GM20431 (cell line): Measurements from ENCODE around the gene HCFC2.
"Not testable (repeated sequence)": the region's sequence is repeated elsewhere in the genome, so short reads cannot be mapped to it uniquely, and the experiment has no call there.

Experiments
- in situ Hi-C: fragments of 300-500 bp; cut with MseI, MboI; formaldehyde crosslinking; loops from one replicate; pipeline ENCODE4 v1.15.0; 2020; ENCODE audit warnings: low sequenced_read_pairs; ENCODE audit not compliant: unreplicated experiment

HCFC2 gene

GRCh38 chr12:104064031-104064841 is at the start of gene HCFC2:
Gene HCFC2 (plus strand): TSS chr12:104064531. CDS start chr12:104064561, 30 bp downstream.
- in situ Hi-C loops = no loop called here

- in situ Hi-C loops = not testable (repeated sequence)
These were observed 42.5 kb upstream of the HCFC2 start for GRCh38 chr12:104021862-104022261.

- in situ Hi-C loops = no loop called here
These were observed 41.5 kb upstream of the HCFC2 start for GRCh38 chr12:104022786-104023185.

DNA sequence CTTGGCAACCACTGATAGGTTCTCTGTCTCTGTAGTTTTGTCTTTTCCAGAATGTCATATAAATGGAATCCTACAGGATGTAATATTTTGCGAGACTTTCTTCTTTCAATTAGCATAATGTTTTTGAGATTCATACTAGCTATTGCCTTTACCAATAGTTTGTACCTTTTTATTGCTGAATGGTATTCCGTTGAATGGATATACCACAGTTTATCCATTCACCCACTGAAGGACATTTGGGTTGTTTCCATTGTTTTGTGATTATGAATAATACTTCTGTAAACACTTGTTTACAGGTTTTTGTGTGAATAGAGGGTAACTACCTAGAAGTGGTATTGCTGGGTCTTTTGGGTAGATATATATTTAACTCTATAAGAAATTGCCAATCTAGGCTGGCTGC is 40.6 kb upstream of the HCFC2 start:
- in situ Hi-C loops = no loop called here

DNA sequence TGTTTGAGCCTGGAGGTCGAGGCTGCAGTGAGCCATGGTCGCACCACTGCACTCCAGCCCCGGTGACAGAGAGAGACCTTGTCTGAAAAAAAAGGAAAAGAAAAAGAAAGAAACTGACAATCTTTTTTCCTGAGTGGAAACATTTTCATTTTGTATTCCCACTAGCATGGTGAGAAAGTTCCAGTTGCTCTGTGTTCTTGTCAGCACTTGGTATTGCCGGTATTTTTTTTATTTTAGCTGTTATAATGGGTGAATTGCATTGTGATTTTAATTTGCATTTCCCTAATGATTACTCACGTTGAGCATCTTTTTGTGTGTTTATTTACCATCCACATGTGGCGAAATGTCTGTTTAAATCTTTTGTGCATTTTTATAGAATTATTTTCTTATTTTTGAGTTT is 40.0 kb upstream of the HCFC2 start:
- in situ Hi-C loops = no loop called here

DNA sequence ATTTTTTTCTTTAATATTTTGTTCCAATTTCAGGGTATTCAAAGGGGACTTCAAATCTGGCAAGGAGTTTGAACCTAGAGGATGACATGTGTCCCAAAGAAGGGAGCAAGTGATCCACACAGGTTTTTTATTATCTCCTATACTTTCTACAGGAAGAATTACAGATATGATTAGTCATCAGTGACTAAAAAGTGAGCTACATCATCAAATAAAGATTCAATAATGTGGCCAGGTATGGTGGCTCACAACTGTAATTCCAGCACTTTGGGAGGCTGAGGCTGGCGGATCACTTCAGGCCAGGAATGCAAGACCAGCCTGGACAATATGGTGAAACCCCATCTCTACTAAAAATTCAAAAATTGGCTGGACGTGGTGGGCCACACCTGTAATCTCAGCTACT is 38.6 kb upstream of the HCFC2 start:
- in situ Hi-C loops = no loop called here

- in situ Hi-C loops = no loop called here
These were observed 37.3 kb upstream of the HCFC2 start for GRCh38 chr12:104026841-104027599.

GRCh38 chr12:104030596-104030995 is 33.7 kb upstream of the HCFC2 start:
- in situ Hi-C loops = not testable (repeated sequence)

- in situ Hi-C loops = not testable (repeated sequence)
These were observed 28.2 kb upstream of the HCFC2 start for GRCh38 chr12:104036143-104036542.

DNA sequence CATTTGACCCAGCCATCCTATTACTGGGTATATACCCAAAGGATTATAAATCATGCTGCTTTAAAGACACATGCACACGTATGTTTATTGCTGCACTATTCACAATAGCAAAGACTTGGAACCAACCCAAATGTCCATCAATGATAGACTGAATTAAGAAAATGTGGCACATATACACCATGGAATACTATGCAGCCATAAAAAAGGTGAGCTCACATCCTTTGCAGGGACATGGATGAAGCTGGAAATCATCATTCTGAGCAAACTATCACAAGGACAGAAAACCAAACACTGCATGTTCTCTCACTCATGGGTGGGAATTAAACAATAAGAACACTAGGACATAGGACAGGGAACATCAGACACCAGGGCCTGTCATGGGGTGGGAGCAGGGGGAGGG is 24.6 kb upstream of the HCFC2 start:
- in situ Hi-C loops = not testable (repeated sequence)

GRCh38 chr12:104042580-104042979 is 21.8 kb upstream of the HCFC2 start:
- in situ Hi-C loops = no loop called here

- in situ Hi-C loops = no loop called here
These were observed 20.2 kb upstream of the HCFC2 start for GRCh38 chr12:104044158-104044557.

DNA sequence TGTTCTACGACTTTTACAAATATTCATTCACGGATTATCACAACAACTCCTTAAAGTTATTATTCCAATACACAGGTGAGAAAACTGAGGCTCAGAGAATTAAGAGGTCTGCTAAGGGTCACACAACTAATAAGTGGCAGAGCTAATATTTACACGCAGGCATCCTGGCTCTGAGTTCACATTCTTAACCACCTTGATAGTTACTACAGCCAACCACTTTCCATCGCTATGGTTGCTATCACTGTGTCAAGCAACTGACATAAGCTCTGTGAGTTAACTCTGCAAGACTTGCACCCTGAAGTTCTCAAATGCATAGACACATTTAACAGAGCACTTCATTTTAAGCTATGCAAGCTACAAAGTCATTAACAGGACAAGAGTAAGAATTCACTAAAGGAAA is 18.0 kb upstream of the HCFC2 start:
- in situ Hi-C loops = no loop called here

- in situ Hi-C loops = no loop called here
These were observed 16.2 kb upstream of the HCFC2 start for GRCh38 chr12:104048162-104048561.

- in situ Hi-C loops = no loop called here
These were observed 15.5 kb upstream of the HCFC2 start for GRCh38 chr12:104048811-104049210.

- in situ Hi-C loops = no loop called here
These were observed 14.9 kb upstream of the HCFC2 start for GRCh38 chr12:104049278-104049902.

- in situ Hi-C loops = no loop called here
These were observed 14.4 kb upstream of the HCFC2 start, which contains the start of gene GLT8D2 for GRCh38 chr12:104049903-104050356. Gene GLT8D2 (minus strand): TSS chr12:104050187. CDS start chr12:104019648, 30,539 bp downstream.

DNA sequence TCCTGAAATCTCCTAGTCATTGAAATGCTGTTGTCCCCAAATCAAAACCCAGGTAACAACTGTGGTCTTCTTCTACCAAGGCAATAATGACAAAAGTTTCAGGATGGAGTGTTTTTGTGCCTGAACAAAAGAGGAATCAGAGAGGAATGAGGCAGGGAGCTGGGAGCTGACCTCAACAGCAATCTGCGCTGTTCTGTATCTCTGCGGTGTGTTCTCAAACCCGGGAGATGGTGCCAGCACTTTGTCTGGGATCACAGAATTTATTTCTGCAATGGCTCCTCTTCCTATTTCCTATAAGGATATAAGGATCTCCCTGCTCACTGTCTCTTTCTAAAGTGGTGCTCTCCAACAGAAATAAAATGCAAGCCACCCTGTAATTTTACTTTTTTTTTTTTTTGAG is 13.9 kb upstream of the HCFC2 start:
- in situ Hi-C loops = no loop called here

- in situ Hi-C loops = no loop called here
These were observed 9.5 kb upstream of the HCFC2 start for GRCh38 chr12:104054681-104055346.

GRCh38 chr12:104055686-104056388 is 8.5 kb upstream of the HCFC2 start:
- in situ Hi-C loops = no loop called here
